Thyroid gland (tissue), 4 donors: Measurements from ENCODE around the gene RPTOR.

Experiments
- CTCF ChIP-seq, 6 experiments: fragments of 200-600 bp in 3 of 6; fragments of 450-650 bp in 3 of 6; sonication (generic) in 3 of 6; IDR thresholded peaks; one replicate each; pipeline ENCODE4 v1.5.1; 2016 to 2019; ENCODE audit warnings: antibody characterized with exemption in 6 of 6, mild to moderate bottlenecking in 2 of 6, inconsistent platforms in 1 of 6, moderate library complexity in 1 of 6
- POLR2A ChIP-seq, 2 donors: fragments of 450-650 bp; IDR thresholded peaks; one replicate each; pipeline ENCODE4 v1.6.1; 2017; ENCODE audit warnings: antibody characterized with exemption in 2 of 2, mild to moderate bottlenecking in 2 of 2, moderate library complexity in 1 of 2

GRCh38 chr17:80851277-80851925, 306.8 kb downstream of the RPTOR start:
- TF ChIP-seq CTCF (IDR thresholded peaks at IDR 0.05), result no peak
- no peak for TF ChIP-seq POLR2A (IDR thresholded peaks at IDR 0.05)
